PC-3 (cell line): ENCODE data around the gene POR.
"Not testable (repeated sequence)": the region's sequence is repeated elsewhere in the genome, so short reads cannot be mapped to it uniquely, and the experiment has no call there.

ENCODE experiments used
- CTCF ChIP-seq: fragments of 300-600 bp; sonication (generic); conservative IDR thresholded peaks from 2 replicates; pipeline ENCODE4 v1.5.1; 2017; ENCODE audit warnings: antibody characterized with exemption, low read depth, mild to moderate bottlenecking, low read length
- EZH2 ChIP-seq: fragments of 300-600 bp; sonication (generic); IDR thresholded peaks from one replicate; pipeline ENCODE4 v1.6.1; 2017; ENCODE audit warnings: antibody characterized with exemption, mild to moderate bottlenecking, low read length; ENCODE audit not compliant: unreplicated experiment
- EZH2phosphoT487 ChIP-seq: fragments of 300-600 bp; sonication (generic); IDR thresholded peaks from 2 replicates; pipeline ENCODE4 v1.6.1; 2018; ENCODE audit warnings: mild to moderate bottlenecking, antibody characterized with exemption, low read length, borderline replicate concordance

DNA sequence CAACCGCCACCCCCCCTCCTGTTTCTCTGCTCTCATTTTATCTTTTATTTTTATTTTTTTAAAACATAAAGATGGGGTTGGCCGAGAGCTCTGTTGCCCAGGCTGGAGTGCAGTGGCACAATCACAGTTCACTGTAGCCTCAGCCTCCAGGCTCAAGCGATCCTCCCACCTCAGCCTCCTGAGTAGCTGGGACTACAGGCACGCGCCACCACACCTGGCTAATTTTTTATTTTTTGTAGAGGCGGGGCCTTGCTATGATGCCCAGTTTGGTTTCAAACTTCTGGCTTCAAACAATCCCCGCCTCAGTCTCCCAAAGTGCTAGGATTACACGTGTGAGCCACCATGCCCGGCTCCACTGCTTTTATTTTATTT is 7.3 kb upstream of the POR start:
- not testable (repeated sequence) for TF ChIP-seq CTCF, EZH2phosphoT487, EZH2
